GM21786 (cell line): Measurements from ENCODE around the gene FBXO42.

Experiments
- ATAC-seq: cut with Tn5 transposase; IDR thresholded peaks from one replicate; pipeline ENCODE4 v1.9.1; 2021; ENCODE audit not compliant: unreplicated experiment

Gene FBXO42

DNA sequence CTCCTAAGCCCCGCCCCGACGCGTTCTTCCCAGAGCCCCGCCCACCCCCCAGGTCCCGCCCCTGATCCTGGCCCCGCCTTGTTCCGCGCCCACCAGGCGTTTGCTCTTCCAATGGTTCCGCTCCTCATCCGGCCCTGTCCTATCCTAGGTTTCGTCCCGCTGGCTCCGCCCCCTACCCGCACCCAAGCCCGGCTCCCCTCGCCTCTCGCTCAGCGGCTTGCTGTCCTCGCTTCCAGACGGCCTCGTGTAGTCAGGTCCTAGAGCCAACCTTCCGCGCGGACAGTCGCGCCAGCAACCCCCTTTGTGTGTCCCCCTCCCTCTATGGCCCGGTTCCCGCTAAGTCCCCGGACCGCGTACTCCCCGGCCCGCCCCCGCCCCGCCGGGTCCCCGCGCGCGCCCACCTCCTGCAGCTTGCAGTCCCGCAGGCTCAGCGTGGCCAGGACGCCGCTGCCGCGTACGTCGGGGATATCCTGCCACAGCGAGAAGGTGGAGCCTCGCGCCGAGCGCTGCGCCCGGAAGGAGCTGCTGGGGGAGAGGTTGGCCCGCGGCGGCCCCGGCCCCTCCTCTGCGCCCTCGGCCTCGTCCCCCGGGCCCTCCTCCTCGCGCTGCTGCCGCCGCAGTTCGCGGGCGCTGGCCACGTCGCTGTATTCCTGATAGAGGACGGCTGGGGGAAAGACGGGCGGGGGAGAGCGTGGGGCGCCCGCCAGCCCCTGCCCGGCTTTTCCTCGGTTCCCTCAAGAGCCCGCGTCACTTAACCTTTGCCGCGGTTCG, 145.5 kb downstream of the FBXO42 start:
- ATAC-seq = peak; percentile 73

DNA sequence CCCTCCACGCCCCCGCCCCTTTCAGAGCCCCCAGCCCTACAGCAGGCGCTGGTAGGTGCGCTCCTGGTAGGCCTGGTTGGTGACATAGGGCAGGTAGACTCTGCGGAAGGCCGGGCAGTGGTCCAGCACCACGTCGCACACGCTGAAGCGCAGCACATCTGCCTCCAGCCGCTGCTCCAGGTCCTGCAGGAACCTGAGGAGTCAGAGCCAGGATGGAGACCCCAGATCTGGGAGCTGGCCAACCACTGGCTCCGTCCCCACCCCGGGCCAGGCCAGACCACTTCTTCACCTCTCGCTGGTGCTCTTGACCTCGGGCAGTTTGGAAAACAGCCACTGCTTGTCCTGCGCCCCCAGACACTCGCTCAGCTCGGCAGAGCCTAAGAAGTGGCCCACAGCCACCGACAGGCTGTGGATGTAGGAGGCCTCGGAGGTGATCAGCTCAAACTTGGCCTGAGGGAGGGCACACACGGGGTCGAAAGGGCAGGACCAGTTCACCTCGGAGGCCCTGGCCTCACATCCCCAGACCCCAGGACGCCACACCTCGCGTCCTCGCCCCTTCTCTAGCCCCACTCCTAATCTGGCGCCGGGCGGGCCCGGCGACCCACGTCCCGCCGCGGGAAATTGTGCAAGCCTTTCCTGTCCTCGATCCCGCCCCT, 146.3 kb downstream of the FBXO42 start:
- no peak for ATAC-seq

DNA sequence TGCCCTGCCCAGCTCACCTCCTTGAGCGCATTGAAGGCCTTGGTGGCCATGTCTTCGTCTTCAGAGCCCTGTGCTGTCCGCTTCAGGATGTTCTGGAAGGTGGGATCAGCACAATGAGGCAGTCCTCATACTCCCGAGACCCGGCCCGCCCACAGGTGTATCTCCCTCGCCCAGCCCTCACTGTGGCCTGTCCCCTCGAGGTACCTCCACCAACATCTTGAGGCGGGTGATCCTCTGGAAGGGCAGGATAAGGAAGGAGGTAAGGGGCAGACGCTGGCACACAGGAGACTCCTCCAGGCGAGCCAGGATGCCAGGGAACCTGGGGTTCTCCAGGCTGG, 147.0 kb downstream of the FBXO42 start:
- no peak for ATAC-seq

DNA sequence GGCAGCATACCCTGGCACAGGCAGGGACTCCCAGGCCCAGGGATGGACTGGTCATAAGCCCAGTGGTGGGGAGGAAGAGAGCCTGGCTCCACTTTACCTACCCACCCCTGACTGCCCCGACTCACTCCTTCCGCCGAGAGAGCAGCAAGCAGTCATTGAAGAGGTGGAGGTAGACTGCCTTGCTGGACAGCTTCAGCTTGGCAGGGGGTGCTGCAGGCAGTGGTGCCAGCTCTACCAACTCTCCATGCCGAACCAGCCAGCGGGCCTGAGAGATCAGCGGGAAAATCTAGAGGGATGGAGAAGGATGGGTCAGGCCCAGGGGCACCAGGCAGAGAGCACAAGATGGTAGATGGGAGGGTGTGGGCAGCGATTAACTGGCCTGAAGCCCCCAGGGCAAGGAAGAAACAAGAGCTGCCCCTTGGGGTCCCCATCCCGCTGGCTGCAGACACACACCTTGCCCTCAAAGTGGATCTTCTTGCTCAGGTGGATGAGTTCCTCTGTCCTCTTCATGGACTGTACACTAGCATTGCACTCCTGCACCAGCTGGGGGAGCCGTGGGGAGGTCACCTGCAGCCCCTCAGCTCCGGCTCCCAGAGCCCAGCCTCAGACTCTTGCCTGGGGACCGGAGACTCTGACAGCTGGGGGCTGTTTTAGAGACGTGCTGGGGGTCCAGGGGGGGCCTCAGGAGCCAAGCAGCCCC, 147.5 kb downstream of the FBXO42 start:
- ATAC-seq = no peak

DNA sequence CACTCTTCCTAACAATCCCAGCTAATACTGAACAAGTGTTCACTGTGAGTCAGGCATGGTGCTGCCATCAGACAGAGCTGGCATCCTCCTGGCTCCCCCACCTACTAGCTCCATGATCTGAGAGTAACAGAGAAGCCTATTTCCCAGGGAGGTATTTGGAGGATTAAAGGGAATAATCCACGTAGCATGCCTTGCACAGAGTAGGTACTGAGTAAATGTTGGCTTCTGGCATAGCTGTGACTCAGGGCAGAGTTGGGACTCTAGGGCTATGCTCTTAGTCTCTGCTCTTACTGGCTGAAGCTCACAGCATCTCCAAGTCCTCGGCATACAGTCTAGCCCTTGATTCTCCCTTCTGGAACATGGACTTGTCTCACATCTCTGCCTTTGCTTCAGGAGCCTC, 148.1 kb downstream of the FBXO42 start:
- no peak for ATAC-seq

DNA sequence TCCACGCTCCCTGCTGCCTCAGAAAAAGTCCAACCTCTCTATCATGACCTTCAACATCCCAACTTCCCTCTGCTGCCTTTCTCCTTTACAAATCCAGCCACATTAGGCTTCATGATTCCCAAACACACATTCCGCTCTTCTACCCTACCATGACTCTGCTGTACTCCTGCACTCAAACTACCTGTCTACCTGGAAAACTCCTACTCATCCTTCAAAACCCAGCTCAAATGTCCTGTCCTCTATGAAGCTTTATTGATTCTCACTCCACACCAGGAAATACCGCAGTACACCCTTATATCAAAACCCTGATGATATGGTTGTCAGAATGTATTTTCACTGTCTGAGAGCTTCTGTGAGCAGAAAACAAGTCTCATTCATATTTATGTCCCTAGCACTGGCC, 148.7 kb downstream of the FBXO42 start:
- no peak for ATAC-seq

DNA sequence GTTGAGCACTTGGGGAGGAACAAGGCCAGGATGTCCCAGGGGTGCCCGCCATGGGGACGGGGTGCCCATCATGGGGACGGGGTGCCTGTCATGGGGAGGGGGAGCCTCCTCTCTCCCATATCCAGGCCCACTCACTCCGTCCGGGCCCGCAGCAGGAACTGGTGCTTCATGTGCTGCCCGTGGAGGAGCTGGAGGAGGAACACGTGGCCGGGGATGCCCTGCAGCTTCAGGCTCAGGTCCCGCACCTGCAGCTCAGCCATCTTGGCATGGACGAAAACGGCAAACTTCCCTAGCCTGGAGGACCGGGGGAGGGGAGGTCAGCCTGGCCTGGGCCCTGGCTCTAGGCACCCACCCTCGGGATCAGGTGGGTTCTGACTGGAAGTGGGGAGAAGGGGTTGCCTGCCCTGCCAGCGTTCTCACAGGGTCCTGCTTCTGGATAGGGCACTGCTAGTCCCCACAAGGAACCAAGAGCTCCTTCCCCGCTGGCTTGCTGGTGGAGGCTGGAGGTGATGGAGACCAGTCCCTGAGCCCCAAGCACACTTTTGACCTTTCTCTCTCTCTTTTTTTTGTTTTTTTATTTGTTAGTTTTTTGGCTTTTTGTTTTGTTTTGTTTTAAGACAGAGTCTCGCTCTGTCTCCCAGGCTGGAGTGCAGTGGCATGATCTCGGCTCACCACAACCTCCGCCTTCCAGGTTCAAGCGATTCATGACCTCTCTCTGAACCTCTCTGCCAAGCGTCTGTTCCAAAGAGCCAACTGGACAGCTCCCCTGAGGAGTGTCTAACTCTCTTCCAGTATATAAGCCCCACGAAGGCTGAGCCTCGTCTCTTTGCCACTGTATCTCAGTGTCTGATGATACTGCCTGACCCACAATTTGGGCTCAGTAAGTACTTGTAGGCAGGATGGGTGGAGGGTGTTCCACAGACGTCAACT, 149.7 kb downstream of the FBXO42 start:
- ATAC-seq = no peak

DNA sequence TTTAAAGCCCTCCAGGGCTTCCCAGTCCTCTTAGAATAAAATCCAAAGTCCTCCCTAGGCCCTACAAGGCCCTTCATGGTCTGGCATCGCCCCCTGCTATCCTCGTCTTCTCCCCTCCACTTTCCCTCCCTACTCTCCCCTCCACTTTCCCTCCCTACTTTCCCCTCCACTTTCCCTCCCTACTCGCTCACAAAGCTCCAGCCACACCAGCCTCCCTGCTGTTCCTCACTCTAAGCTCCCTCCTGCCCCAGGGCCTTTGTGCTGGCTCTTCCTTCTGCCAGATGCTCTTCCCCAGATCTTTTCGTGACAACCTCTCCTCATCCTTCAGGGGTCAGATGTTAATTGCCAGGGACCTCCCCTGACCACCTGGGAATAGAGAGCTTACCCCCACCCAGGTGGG, 152.6 kb downstream of the FBXO42 start:
- ATAC-seq = no peak

DNA sequence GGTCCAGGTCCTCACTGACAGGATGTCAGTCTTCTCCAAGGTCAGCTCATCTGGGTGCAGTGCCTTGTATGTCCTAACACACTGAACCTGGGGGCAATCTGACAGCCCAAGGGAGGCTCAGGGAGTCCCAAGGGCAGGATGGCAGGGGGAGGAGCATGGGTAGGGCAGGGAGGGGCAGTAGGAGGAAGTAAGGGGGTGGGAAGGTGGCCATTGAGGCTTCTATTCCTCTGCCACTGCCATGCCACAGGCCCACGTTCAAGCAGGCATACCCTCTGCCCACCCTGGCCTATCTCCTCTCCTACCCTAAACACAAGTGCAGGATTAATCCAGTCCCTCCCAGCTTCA, 153.2 kb downstream of the FBXO42 start:
- no peak for ATAC-seq

DNA sequence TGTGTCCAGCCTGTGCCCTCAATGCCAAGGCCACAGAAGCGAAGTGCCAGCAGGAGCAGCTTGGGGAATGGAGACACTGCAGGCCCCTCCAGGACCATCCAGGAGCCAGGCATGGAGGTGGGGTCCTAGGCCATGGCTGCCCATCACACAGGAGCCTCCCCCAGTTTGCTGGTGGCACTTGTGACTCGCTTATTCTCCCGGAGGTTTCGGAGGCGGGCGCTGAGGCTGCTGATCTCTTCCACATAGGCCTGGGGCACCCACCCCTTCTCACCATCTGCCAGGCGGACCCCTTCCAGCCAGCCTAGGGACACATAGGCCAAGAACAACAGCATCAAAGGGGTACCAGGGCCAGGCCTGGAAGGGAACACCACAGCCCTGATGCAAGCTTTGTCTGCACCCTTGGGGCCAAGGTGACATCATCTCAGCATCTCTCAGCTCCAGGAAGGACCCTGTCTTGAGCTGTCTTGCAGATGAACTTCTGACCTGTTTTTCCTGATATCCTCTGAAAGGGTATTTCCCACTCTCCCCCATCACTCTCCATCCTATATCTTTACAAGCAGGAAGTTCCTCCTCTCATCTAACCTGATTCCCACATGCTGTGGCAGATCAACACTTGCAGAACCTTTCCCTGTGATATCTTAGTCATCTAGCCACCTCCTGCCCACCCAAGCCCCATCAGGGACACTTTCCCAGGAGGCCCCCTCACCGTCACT, 153.7 kb downstream of the FBXO42 start:
- no peak for ATAC-seq

DNA sequence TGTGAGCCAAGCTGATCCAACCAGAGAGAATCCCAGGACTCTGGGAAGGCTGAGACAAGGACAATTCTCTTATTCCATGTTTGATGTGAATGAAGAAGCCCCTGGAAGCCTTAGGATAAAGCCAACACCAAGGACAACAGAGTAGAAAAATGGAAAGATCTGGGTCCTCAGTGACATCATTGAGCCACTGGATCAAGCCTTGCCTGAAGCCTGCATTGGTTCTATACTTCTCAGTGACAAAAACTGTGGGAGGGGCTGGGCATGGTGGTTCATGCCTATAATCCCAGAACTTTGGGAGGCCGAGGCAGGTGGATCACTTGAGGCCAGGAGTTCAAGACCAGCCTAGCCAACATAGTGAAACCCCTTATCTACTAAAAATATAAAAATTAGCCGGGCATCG, 155.4 kb downstream of the FBXO42 start:
- ATAC-seq = no peak
